HepG2 (cell line): Measurements from ENCODE around the gene NEK8. TPM values are rescaled to one million over a fixed set of nuclear protein-coding genes. Genes with fewer than 3 reads are reported as not detected.

Experiments
- ATAC-seq: fragments of 200-7000 bp; cut with Tn5 transposase; 3 replicates; pipeline ENCODE4 v1.9.1; 2020; ENCODE audit warnings: mild to moderate bottlenecking, moderate library complexity
- BruUV-seq: library from RNA; stranded (reverse); fragments of 400-500 nt; replicated peaks from 2 replicates; lab custom pipeline; 2021; lab: Mats Ljungman, UMichigan
- CTCF ChIA-PET: fragments of 300-600 bp; formaldehyde crosslinking; extraction: SDS; loops from one replicate; lab custom pipeline; 2021; ENCODE audit warnings: low total read pairs, inconsistent platforms, low intra/inter-chr PET ratio; lab: Yijun Ruan, JAX
- POLR2A ChIA-PET: fragments of 350-600 bp; sonication (Branson Sonifier 250); formaldehyde crosslinking; loops from one replicate; lab custom pipeline; 2020; ENCODE audit warnings: antibody characterized with exemption, inconsistent platforms; lab: Yijun Ruan, JAX
- DNase-seq: peaks from one replicate; pipeline ENCODE4 v3.0.0-alpha.2; 2015; ENCODE audit warnings: low spot score
- FAIRE-seq: peaks from 3 replicates; lab custom pipeline; 2011; peaks lifted over from hg19 to GRCh38; lab: Jason Lieb, UNC
- H2AFZ ChIP-seq: one replicate; pipeline ENCODE4 v1.6.1; 2011; ENCODE audit warnings: low read length, inconsistent platforms
- H3K27ac ChIP-seq: fragments of 300-600 bp; 3 replicates; pipeline ENCODE4 v1.8.0; 2011; ENCODE audit warnings: mixed run types, mild to moderate bottlenecking, mixed read lengths, low read length, inconsistent platforms; ENCODE audit not compliant: insufficient read depth; ENCODE audit errors: extremely low read length
- H3K27me3 ChIP-seq, 2 experiments: fragments of 200-600 bp in 1 of 2; 2 replicates in 1 of 2; 3 replicates in 1 of 2; pipeline versions ENCODE4 v1.6.0 to v1.8.0; 2011; ENCODE audit warnings: low read length in 2 of 2, mild to moderate bottlenecking in 2 of 2, moderate library complexity in 2 of 2, inconsistent platforms in 1 of 2; ENCODE audit not compliant: insufficient read depth in 2 of 2, control insufficient read depth in 1 of 2
- H3K36me3 ChIP-seq, 2 experiments: fragments of 200-600 bp in 1 of 2; replicated peaks in 1 of 2; 2 replicates in 1 of 2; 3 replicates in 1 of 2; pipeline versions ENCODE4 v1.5.1 to v1.8.0; 2011; ENCODE audit warnings: low read length in 2 of 2, inconsistent platforms in 1 of 2; ENCODE audit not compliant: insufficient read depth in 2 of 2, control insufficient read depth in 1 of 2
- H3K4me1 ChIP-seq: 2 replicates; pipeline ENCODE4 v1.5.1; 2012; ENCODE audit warnings: low read length, inconsistent platforms; ENCODE audit not compliant: insufficient read depth
- H3K4me2 ChIP-seq: 2 replicates; pipeline ENCODE4 v1.6.0; 2011; ENCODE audit warnings: low read depth, low read length, inconsistent platforms
- H3K4me3 ChIP-seq, 3 experiments: fragments of 200-600 bp in 1 of 3; sonication (generic), shearing (Covaris generic) in 1 of 3; replicated peaks in 1 of 3; 2 replicates each; pipeline ENCODE4 v1.5.1; 2011 to 2016; ENCODE audit warnings: low read length in 3 of 3, inconsistent platforms in 2 of 3, low read depth in 2 of 3, mild to moderate bottlenecking in 2 of 3, control low read depth in 1 of 3, mixed read lengths in 1 of 3; ENCODE audit not compliant: insufficient read depth in 1 of 3
- H3K79me2 ChIP-seq: one replicate; pipeline ENCODE4 v1.6.1; 2011; ENCODE audit warnings: low read length, inconsistent platforms; ENCODE audit not compliant: insufficient read depth
- H3K9ac ChIP-seq: 2 replicates; pipeline ENCODE4 v1.6.0; 2011; ENCODE audit warnings: mild to moderate bottlenecking, low read depth, low read length, inconsistent platforms; ENCODE audit not compliant: insufficient read depth
- H3K9me3 ChIP-seq: 2 replicates; pipeline ENCODE4 v1.5.1; 2012; ENCODE audit warnings: mild to moderate bottlenecking, low read length
- H4K20me1 ChIP-seq: 2 replicates; pipeline ENCODE4 v1.6.0; 2011; ENCODE audit warnings: inconsistent platforms, mild to moderate bottlenecking, low read length, moderate library complexity; ENCODE audit not compliant: insufficient read depth
- CEBPG ChIP-seq: IDR thresholded peaks from 2 replicates; pipeline ENCODE4 v1.6.1; 2016
- EP300 ChIP-seq, 3 experiments: sonication (generic) in 1 of 3; formaldehyde crosslinking in 1 of 3; IDR thresholded peaks; 2 replicates each; pipeline versions ENCODE4 v1.5.1 to v1.6.1; 2011 to 2020; ENCODE audit warnings: low read depth in 2 of 3, low read length in 2 of 3, borderline replicate concordance in 1 of 3, improper control_type of control experiment in 1 of 3, mild to moderate bottlenecking in 1 of 3, missing genetic modification reagents in 1 of 3, moderate library complexity in 1 of 3
- HCFC1 ChIP-seq: fragments of 150-350 bp; IDR thresholded peaks from 2 replicates; pipeline ENCODE4 v1.6.1; 2014; ENCODE audit warnings: low read depth, low read length
- HOXD1 ChIP-seq: sonication (generic); formaldehyde crosslinking; IDR thresholded peaks from 2 replicates; pipeline ENCODE4 v1.5.0; 2020; ENCODE audit warnings: missing genetic modification reagents
- IKZF1 ChIP-seq: fragments of 450-650 bp; IDR thresholded peaks from 2 replicates; pipeline ENCODE4 v1.7.1; 2016
- MAZ ChIP-seq, 2 experiments: sonication (generic) in 1 of 2; formaldehyde crosslinking in 1 of 2; IDR thresholded peaks; 2 replicates each; pipeline versions ENCODE4 v1.5.0 to v1.6.1; 2012 to 2020; ENCODE audit warnings: low read depth in 2 of 2, mild to moderate bottlenecking in 2 of 2, borderline replicate concordance in 1 of 2, improper control_type of control experiment in 1 of 2, low read length in 1 of 2, missing genetic modification reagents in 1 of 2, moderate library complexity in 1 of 2
- PCBP1 ChIP-seq: fragments of 200-400 bp; formaldehyde crosslinking; IDR thresholded peaks from 2 replicates; pipeline ENCODE4 v1.6.1; 2017; ENCODE audit warnings: mild to moderate bottlenecking, low read depth, low read length, borderline replicate concordance
- SRSF1 ChIP-seq: fragments of 200-400 bp; formaldehyde crosslinking; optimal IDR thresholded peaks from 2 replicates; pipeline ENCODE3; 2017; ENCODE audit warnings: mild to moderate bottlenecking, low read depth, low read length, moderate library complexity
- STAG1 ChIP-seq: sonication (generic); formaldehyde crosslinking; IDR thresholded peaks from 2 replicates; pipeline ENCODE4 v1.4.0; 2020; ENCODE audit warnings: missing genetic modification reagents
- TCF12 ChIP-seq, 2 experiments: fragments of 450-650 bp in 1 of 2; sonication (generic) in 1 of 2; formaldehyde crosslinking in 1 of 2; IDR thresholded peaks; 2 replicates each; pipeline versions ENCODE4 v1.6.1 to v1.8.0; 2017 to 2022; ENCODE audit warnings: antibody characterized with exemption in 1 of 2, mild to moderate bottlenecking in 1 of 2, missing genetic modification reagents in 1 of 2, moderate library complexity in 1 of 2
- ZFP41 ChIP-seq: sonication (generic); formaldehyde crosslinking; IDR thresholded peaks from 2 replicates; pipeline ENCODE4 v1.4.0; 2020; ENCODE audit warnings: mild to moderate bottlenecking, missing genetic modification reagents, borderline replicate concordance
- ZMYM2 ChIP-seq: sonication (generic); formaldehyde crosslinking; IDR thresholded peaks from 2 replicates; pipeline ENCODE4 v1.8.0; 2022; ENCODE audit warnings: mild to moderate bottlenecking, missing genetic modification reagents
- ZNF230 ChIP-seq: sonication (generic); formaldehyde crosslinking; IDR thresholded peaks from 2 replicates; pipeline ENCODE4 v1.4.0; 2020; ENCODE audit warnings: mild to moderate bottlenecking, missing genetic modification reagents
- ZNF468 ChIP-seq: sonication (generic); formaldehyde crosslinking; IDR thresholded peaks from 2 replicates; pipeline ENCODE4 v1.8.0; 2022; ENCODE audit warnings: mild to moderate bottlenecking, moderate library complexity, missing genetic modification reagents
- ZNF781 ChIP-seq: sonication (generic); formaldehyde crosslinking; IDR thresholded peaks from 2 replicates; pipeline ENCODE4 v1.5.1; 2020; ENCODE audit warnings: borderline replicate concordance, mild to moderate bottlenecking, missing genetic modification reagents; ENCODE audit errors: not compliant biosample characterization
- WGBS: methylation state at CpG from one replicate; pipeline ENCODE4 v1.1.6; 2017; ENCODE audit warnings: low lambda C conversion rate; 5-methylcytosine and 5-hydroxymethylcytosine counted together
- in situ Hi-C: cut with HindIII; loops from 2 replicates; pipeline ENCODE4 v1.10.0; 2017; ENCODE audit warnings: low pct_unique_long_range_greater_than_20kb; ENCODE audit not compliant: extremely low pct_ligation_motif_present
- intact Hi-C: fragments of 100-400 bp; cut with micrococcal nuclease; formaldehyde crosslinking; loops from one replicate; pipeline ENCODE4 v1.10.0; 2022; ENCODE audit not compliant: unreplicated experiment
- polyA plus RNA-seq, 8 experiments: library from polyadenylated mRNA; depleted of rRNA in 3 of 8; stranded (reverse) in 7 of 8; unstranded in 1 of 8; fragments of >200 nt; fragmentation: Illumina TruSeq in 4 of 8; extraction: Trizol in 4 of 8; gene quantifications; 2 replicates each; pipeline versions ENCODE4 v1.2.1 to v1.2.3, GENCODE V29; 2011 to 2016; ENCODE audit warnings: low read depth in 4 of 8, missing spikeins in 1 of 8, mixed read lengths in 1 of 8; ENCODE audit not compliant: insufficient read depth in 1 of 8
- total RNA-seq, 5 experiments: library from RNA; depleted of rRNA; stranded (reverse); fragments of >200 nt; fragmentation: Illumina TruSeq; extraction: Trizol; gene quantifications; 2 replicates each; pipeline ENCODE4 v1.2.3, GENCODE V29; 2016; ENCODE audit warnings: low read depth in 1 of 5
- TF ChIP-seq, protein P1 (sequence below): sonication (generic); formaldehyde crosslinking; IDR thresholded peaks from 2 replicates; pipeline ENCODE4 v1.4.0; 2020; ENCODE audit warnings: mild to moderate bottlenecking, missing genetic modification reagents
- TF ChIP-seq, protein P2 (sequence below): IDR thresholded peaks from 2 replicates; pipeline ENCODE4 v1.4.0; 2020; ENCODE audit warnings: mild to moderate bottlenecking, missing genetic modification reagents

Gene NEK8
- total and polyA plus RNA-seq, 2 of the 13 experiments (the other 11 are each of a cell fraction or from before 2014, with no cell fraction given) = 5.8 to 13.5 TPM

DNA sequence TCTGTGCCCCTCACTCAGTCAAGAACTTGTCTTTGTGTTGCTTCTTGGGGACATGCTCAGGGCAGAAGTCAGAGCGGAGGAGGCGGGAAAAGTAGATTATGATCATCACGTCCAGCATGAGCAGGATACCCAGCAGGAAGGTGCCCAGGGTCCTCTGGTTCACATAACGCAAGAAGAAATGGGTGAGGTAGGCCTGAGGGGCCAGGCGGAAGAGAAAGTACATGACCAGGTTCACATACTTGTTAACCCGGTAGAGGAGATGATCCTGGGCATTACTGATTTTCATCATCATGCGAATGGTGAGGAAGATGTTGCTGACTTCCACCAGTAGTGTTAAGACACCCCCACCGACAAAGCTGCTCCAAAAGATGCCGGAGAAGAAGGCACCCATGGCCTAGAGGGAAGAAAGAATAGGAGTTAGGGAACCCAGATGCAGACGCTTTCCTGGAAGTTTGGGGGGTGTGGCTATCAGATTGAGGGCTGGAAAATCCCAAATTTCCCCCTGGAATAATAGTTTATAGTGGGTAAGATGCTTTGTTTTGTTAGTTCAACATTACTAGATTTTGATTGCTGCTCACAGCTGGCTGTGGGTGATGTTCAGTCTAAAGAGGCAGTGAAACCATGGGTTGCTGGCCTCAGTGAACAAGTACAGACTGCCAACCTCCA, 4.0 kb upstream of the NEK8 start (continued):
- TF ChIP-seq, protein P1, sequence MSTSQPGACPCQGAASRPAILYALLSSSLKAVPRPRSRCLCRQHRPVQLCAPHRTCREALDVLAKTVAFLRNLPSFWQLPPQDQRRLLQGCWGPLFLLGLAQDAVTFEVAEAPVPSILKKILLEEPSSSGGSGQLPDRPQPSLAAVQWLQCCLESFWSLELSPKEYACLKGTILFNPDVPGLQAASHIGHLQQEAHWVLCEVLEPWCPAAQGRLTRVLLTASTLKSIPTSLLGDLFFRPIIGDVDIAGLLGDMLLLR (CRISPR knock-in tag) = no peak
- TF ChIP-seq EP300 (IDR thresholded peaks at IDR 0.05; ENCODE audit: low read depth in 2 of 2, low read length in 2 of 2) (no peak), EP300 (CRISPR knock-in tag; IDR thresholded peaks at IDR 0.05; ENCODE audit: borderline replicate concordance) (no peak), HCFC1 (no peak)

DNA sequence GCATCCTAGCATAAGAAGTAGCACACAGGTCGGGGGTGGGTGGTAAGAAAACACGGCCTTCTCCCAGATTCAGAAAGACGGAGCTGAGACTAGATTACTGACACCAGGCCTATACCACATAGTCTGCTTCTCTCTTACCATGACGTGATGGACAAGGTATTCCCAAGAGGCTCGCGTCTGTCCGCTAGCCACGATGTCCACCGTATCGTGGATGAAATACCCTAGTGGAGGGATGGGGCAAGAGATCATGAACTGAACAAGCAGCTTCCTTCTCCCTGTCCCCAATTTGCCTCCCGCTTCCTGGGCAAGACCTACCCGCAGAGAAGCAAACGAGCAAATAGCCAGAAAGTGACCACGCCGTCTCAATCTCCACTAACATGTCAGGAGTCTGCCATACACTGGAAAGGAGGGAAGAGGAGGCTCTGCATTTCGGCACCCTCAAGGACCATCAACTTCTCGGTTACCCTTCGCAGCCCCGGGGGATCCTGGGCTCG, 3.4 kb upstream of the NEK8 start:
- Histone ChIP-seq H3K36me3 (peaks cover 8 to 38% of the 10 kb centered on the region in 2 experiments; a peak in 4 of 5 replicates), H3K27ac (peak overlapping the region; percentile 88), H3K4me1 (peaks cover 62% of the 10 kb centered on the region), H3K4me2 (peak overlapping the region; percentile 82), H4K20me1 (peaks cover 42% of the 10 kb centered on the region), H3K9me3 (no peaks in the 10 kb centered on the region), H3K9ac (peak overlapping the region; percentile 93), H2AFZ (no peak overlapping the region), H3K27me3 (no peaks in the 10 kb centered on the region; a peak in 1 of 5 replicates), H3K4me3 (peak overlapping the region; percentile 48 to 90 (median 69); a peak in 5 of 6 replicates), H3K79me2 (peaks cover 35% of the 10 kb centered on the region)
- CTCF ChIA-PET = interaction anchor here (5.0 kb wide), 1 partner anchor 25 kb away, joined by 142 read pairs; no protein-coding TSS in a partner anchor
- 14% methylated on average over 13 of the region's 20 CpGs for WGBS
- FAIRE-seq = no peak
- intact Hi-C loops (no loop called here), in situ Hi-C loops (loop anchor here (25.0 kb wide), 1 partner anchor 387 kb away; no protein-coding TSS in a partner anchor)
- peak; percentile 65 for DNase-seq
- POLR2A ChIA-PET = interaction anchor here (0.7 to 8.7 kb wide), 8 partner anchors 14 to 227 kb away, joined by 3 to 590 read pairs (median 14); partner anchors contain the start of genes BLTP2, PHF12, PROCA1 and SDF2
- TSS peak; percentile 69 for BruUV-seq
- ATAC-seq = peak; percentile 5
- TF ChIP-seq SRSF1 = no peak
- TF ChIP-seq ZNF230 (CRISPR knock-in tag) = peak; percentile 83; the same call in 1 of the 2 replicates
- TF ChIP-seq, protein P2, sequence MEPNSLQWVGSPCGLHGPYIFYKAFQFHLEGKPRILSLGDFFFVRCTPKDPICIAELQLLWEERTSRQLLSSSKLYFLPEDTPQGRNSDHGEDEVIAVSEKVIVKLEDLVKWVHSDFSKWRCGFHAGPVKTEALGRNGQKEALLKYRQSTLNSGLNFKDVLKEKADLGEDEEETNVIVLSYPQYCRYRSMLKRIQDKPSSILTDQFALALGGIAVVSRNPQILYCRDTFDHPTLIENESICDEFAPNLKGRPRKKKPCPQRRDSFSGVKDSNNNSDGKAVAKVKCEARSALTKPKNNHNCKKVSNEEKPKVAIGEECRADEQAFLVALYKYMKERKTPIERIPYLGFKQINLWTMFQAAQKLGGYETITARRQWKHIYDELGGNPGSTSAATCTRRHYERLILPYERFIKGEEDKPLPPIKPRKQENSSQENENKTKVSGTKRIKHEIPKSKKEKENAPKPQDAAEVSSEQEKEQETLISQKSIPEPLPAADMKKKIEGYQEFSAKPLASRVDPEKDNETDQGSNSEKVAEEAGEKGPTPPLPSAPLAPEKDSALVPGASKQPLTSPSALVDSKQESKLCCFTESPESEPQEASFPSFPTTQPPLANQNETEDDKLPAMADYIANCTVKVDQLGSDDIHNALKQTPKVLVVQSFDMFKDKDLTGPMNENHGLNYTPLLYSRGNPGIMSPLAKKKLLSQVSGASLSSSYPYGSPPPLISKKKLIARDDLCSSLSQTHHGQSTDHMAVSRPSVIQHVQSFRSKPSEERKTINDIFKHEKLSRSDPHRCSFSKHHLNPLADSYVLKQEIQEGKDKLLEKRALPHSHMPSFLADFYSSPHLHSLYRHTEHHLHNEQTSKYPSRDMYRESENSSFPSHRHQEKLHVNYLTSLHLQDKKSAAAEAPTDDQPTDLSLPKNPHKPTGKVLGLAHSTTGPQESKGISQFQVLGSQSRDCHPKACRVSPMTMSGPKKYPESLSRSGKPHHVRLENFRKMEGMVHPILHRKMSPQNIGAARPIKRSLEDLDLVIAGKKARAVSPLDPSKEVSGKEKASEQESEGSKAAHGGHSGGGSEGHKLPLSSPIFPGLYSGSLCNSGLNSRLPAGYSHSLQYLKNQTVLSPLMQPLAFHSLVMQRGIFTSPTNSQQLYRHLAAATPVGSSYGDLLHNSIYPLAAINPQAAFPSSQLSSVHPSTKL (CRISPR knock-in tag) = no peak
- no peak for TF ChIP-seq CEBPG (CRISPR knock-in tag)
- TF ChIP-seq MAZ (IDR thresholded peaks at IDR 0.05; ENCODE audit: borderline replicate concordance, low read depth, low read length) = no peak
- no peak for TF ChIP-seq MAZ (CRISPR knock-in tag; IDR thresholded peaks at IDR 0.05; ENCODE audit: low read depth)
- peak; percentile 53 for TF ChIP-seq ZNF781
- TF ChIP-seq ZFP41 (CRISPR knock-in tag) = no peak
- no peak for TF ChIP-seq STAG1
- TF ChIP-seq ZNF468 (CRISPR knock-in tag) = no peak; the same call in 1 of the 2 replicates
- TF ChIP-seq IKZF1 = no peak
- no peak for TF ChIP-seq ZMYM2 (CRISPR knock-in tag)
- no peak for TF ChIP-seq HOXD1 (CRISPR knock-in tag)
- no peak for TF ChIP-seq TCF12 (IDR thresholded peaks at IDR 0.05)
- TF ChIP-seq TCF12 (CRISPR knock-in tag; IDR thresholded peaks at IDR 0.05) = 0 out of 2 replicates have a peak, but pooled peaks have one; percentile 16
- no peak for TF ChIP-seq PCBP1
